SJCRH30 (cell line): ENCODE measurements around the gene SMAP1. TPM values are rescaled to one million over a fixed set of nuclear protein-coding genes. Genes with fewer than 3 reads are reported as not detected.

Experiments used
- DNase-seq, 2 experiments: peaks; one replicate each; pipeline ENCODE4 v3.0.0-alpha.2; 2015 to 2020
- H3K27ac ChIP-seq: fragments of 250-450 bp; sonication (Bioruptor Pico); 2 replicates; pipeline ENCODE4 v1.5.1; 2020; ENCODE audit warnings: mild to moderate bottlenecking, moderate library complexity
- H3K27me3 ChIP-seq: fragments of 250-450 bp; sonication (Bioruptor Pico); 2 replicates; pipeline ENCODE4 v1.5.1; 2020; ENCODE audit warnings: mild to moderate bottlenecking, moderate library complexity
- H3K36me3 ChIP-seq: fragments of 250-450 bp; sonication (Bioruptor Pico); 2 replicates; pipeline ENCODE4 v1.5.1; 2020; ENCODE audit warnings: mild to moderate bottlenecking, moderate library complexity
- H3K4me1 ChIP-seq: fragments of 250-450 bp; sonication (Bioruptor Pico); 2 replicates; pipeline ENCODE4 v1.5.1; 2020; ENCODE audit warnings: mild to moderate bottlenecking, moderate library complexity
- H3K4me3 ChIP-seq: fragments of 250-450 bp; sonication (Bioruptor Pico); 2 replicates; pipeline ENCODE4 v1.5.1; 2020; ENCODE audit warnings: mild to moderate bottlenecking, moderate library complexity
- H3K9me3 ChIP-seq: fragments of 250-450 bp; sonication (Bioruptor Pico); replicated peaks from 2 replicates; pipeline ENCODE4 v1.5.1; 2020; ENCODE audit warnings: mild to moderate bottlenecking, moderate library complexity
- total RNA-seq: library from RNA; depleted of rRNA; stranded (reverse); fragments of >200 nt; shearing (Covaris generic); gene quantifications from 2 replicates; pipeline ENCODE4 v1.2.3, GENCODE V29; 2014

Gene SMAP1
- total RNA-seq, 1 experiment from 2014 or later: 35.5 TPM

- no peaks in the 10 kb centered on the region for H3K27me3 ChIP-seq
- H3K9me3 ChIP-seq: no peaks in the 10 kb centered on the region; the same call in none of the 2 replicates
- no peak overlapping the region for H3K4me3 ChIP-seq
- H3K27ac ChIP-seq: no peak overlapping the region
- 0 out of 2 replicates have a peak, but pooled peaks cover 3% of the 10 kb centered on the region for H3K36me3 ChIP-seq
- no peak for DNase-seq
- H3K4me1 ChIP-seq: no peaks in the 10 kb centered on the region
These were observed 181.8 kb downstream of the SMAP1 start for GRCh38 chr6:70849348-70850069.

DNA sequence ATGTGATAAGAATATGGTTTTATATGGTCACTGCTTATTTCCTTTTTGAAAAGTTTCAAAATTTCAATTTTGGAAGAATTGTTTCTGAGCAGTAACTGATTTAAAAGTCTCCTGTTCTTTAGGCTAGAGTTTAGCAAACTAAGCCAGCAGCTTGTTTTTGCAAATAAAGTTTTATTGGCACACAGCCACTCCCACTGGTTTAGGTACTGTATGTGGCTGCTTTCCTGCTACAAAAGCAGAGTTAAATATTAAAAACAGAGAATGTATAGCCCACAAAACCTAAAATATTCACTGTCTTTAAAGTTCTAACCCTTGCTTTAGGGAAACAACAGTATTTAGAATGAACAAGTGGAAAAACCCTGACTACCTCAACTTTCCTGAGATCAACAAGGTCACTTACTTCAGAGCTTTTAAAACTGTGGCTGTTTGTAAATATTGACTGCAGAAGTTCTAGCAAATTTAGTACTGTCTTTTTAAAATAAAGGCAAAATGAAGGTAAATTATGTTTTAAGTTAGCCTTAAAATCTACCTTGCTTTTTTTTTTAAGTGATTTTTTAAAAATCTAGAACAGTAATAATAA lies 185.1 kb downstream of the SMAP1 start:
- H3K4me3 ChIP-seq: no peak overlapping the region
- no peak overlapping the region for H3K27ac ChIP-seq
- H3K36me3 ChIP-seq: 0 out of 2 replicates have a peak, but pooled peaks cover 3% of the 10 kb centered on the region
- H3K9me3 ChIP-seq: no peaks in the 10 kb centered on the region; the same call in none of the 2 replicates
- H3K4me1 ChIP-seq: no peaks in the 10 kb centered on the region
- DNase-seq: no peak
- no peaks in the 10 kb centered on the region for H3K27me3 ChIP-seq

GRCh38 chr6:70857387-70858077 lies 189.8 kb downstream of the SMAP1 start:
- Histone ChIP-seq H3K9me3 (no peaks in the 10 kb centered on the region), H3K27me3 (no peaks in the 10 kb centered on the region), H3K27ac (no peak overlapping the region), H3K36me3 (no peaks in the 10 kb centered on the region), H3K4me1 (no peaks in the 10 kb centered on the region), H3K4me3 (no peak overlapping the region)
- DNase-seq: no peak

DNA sequence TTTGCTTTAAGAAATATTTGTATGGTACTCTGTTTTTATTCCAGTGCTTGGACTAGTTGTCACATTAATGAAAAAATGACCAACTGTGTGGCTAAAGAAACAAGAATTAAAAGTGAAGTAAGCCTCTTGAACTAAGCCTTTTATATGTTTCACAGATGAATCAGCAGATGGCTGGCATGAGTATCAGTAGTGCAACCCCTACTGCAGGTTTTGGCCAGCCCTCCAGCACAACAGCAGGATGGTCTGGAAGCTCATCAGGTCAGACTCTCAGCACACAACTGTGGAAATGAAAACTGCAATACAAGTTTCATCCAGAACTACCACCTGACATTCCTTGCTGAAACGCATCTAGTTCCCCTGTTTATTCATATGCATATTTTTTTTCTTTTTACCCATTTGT lies 192.4 kb downstream of the SMAP1 start:
- Histone ChIP-seq H3K27ac (no peak overlapping the region), H3K4me3 (no peak overlapping the region), H3K4me1 (no peaks in the 10 kb centered on the region), H3K27me3 (no peaks in the 10 kb centered on the region), H3K9me3 (no peaks in the 10 kb centered on the region), H3K36me3 (no peaks in the 10 kb centered on the region)
- no peak for DNase-seq

GRCh38 chr6:70860920-70861319 lies 193.2 kb downstream of the SMAP1 start:
- no peaks in the 10 kb centered on the region for H3K4me1 ChIP-seq
- H3K27me3 ChIP-seq: no peaks in the 10 kb centered on the region
- no peaks in the 10 kb centered on the region for H3K9me3 ChIP-seq
- H3K4me3 ChIP-seq: no peak overlapping the region
- DNase-seq: no peak
- H3K36me3 ChIP-seq: no peaks in the 10 kb centered on the region
- no peak overlapping the region for H3K27ac ChIP-seq

- Histone ChIP-seq H3K27me3 (no peaks in the 10 kb centered on the region), H3K4me1 (no peaks in the 10 kb centered on the region), H3K9me3 (no peaks in the 10 kb centered on the region), H3K27ac (no peak overlapping the region), H3K36me3 (no peaks in the 10 kb centered on the region), H3K4me3 (no peak overlapping the region)
- no peak for DNase-seq
These were observed 195.7 kb downstream of the SMAP1 start for GRCh38 chr6:70863343-70863742.

- Histone ChIP-seq H3K36me3 (no peaks in the 10 kb centered on the region), H3K27ac (no peak overlapping the region), H3K27me3 (no peaks in the 10 kb centered on the region), H3K4me1 (no peaks in the 10 kb centered on the region), H3K9me3 (no peaks in the 10 kb centered on the region), H3K4me3 (no peak overlapping the region)
- DNase-seq: no peak
These were observed 196.7 kb downstream of the SMAP1 start for GRCh38 chr6:70864401-70864800.

DNA sequence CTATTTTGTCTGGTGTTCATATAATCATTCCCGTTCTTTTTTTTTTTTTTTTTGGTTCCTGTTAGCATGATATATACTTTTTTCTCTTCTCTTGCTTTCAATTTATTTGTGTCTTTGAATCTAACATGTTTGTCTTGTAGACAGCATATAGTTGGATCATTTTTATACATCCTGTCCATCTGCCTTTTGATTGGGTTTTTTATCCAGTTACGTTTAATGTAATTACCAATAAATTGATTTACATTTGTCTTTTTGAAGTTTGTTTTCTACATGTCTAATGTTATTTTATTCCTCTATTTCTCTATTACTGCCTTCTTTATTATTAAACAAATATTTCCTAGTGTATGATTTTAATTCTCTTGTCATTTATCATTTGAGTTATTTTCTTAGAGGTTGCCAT lies 204.8 kb downstream of the SMAP1 start:
- H3K4me3 ChIP-seq: no peak overlapping the region

GRCh38 chr6:70874181-70874913 lies 206.7 kb downstream of the SMAP1 start:
- Histone ChIP-seq H3K9me3 (no peaks in the 10 kb centered on the region; the same call in 1 of the 2 replicates), H3K4me1 (no peaks in the 10 kb centered on the region), H3K4me3 (no peak overlapping the region), H3K36me3 (no peaks in the 10 kb centered on the region; the same call in 1 of the 2 replicates), H3K27me3 (no peaks in the 10 kb centered on the region), H3K27ac (no peak overlapping the region)
- DNase-seq: no peak

More for the DNA sequence above, 204.8 kb downstream of the SMAP1 start:
- Histone ChIP-seq H3K4me1 (no peaks in the 10 kb centered on the region), H3K27me3 (no peaks in the 10 kb centered on the region), H3K27ac (no peak overlapping the region), H3K36me3 (no peaks in the 10 kb centered on the region), H3K9me3 (no peaks in the 10 kb centered on the region)
- DNase-seq: no peak

GRCh38 chr6:70879496-70879895 lies 211.8 kb downstream of the SMAP1 start:
- DNase-seq: no peak
- Histone ChIP-seq H3K27me3 (no peaks in the 10 kb centered on the region), H3K9me3 (no peaks in the 10 kb centered on the region; the same call in 1 of the 2 replicates), H3K36me3 (no peaks in the 10 kb centered on the region; the same call in 1 of the 2 replicates), H3K27ac (no peak overlapping the region), H3K4me3 (no peak overlapping the region), H3K4me1 (no peaks in the 10 kb centered on the region)

- peak; percentile 72 to 88 for DNase-seq
These were observed 216.6 kb downstream of the SMAP1 start for GRCh38 chr6:70884074-70884983.

DNA sequence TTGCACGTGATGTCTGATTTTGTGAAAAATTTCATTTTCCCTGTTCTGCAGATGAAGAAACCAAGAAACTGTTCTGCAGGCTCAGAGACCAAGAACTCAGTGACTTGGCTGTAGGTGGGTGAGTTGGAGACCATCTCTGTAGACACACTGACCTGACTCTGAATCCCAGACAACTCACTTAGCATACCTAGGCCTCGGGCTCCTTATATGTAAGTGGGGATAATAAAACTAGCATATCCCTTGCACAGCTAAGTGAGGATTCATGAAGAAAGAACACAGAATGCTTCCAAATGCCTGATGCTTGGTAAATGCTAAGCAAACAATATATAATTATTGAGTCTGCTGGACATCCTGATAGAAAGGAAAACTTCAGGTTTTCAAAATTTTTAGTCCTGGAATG lies 218.4 kb downstream of the SMAP1 start:
- H3K36me3 ChIP-seq: no peaks in the 10 kb centered on the region
- H3K4me1 ChIP-seq: peaks cover 10% of the 10 kb centered on the region
- H3K27ac ChIP-seq: no peak overlapping the region
- no peaks in the 10 kb centered on the region for H3K9me3 ChIP-seq
- no peak for DNase-seq
- no peaks in the 10 kb centered on the region for H3K27me3 ChIP-seq
- H3K4me3 ChIP-seq: no peak overlapping the region

More at GRCh38 chr6:70884074-70884983, 216.6 kb downstream of the SMAP1 start:
- no peaks in the 10 kb centered on the region for H3K36me3 ChIP-seq
- no peak overlapping the region for H3K27ac ChIP-seq
- H3K4me3 ChIP-seq: 0 out of 2 replicates have a peak overlapping the region, but pooled peaks have one; percentile 7
- peaks cover 10% of the 10 kb centered on the region for H3K4me1 ChIP-seq
- H3K27me3 ChIP-seq: no peaks in the 10 kb centered on the region
- H3K9me3 ChIP-seq: no peaks in the 10 kb centered on the region

DNA sequence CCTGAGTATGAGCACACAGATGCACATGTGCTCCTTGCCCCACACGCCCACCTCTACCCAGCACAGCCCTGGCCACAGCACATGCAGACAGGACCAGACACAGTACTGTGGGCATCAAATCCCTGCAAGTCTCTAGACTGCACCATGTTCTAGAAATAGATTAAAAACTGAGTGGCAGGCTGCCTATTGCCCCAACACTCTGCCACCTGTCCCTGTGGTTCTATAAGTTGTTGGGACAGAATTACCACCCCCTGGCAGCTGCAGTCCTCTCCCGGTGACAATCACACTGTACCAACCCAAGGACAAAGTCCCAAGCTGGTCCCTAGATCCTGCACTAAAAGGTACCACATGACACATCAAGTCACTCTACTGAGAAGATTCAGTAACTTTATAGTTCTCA lies 219.0 kb downstream of the SMAP1 start:
- Histone ChIP-seq H3K4me3 (no peak overlapping the region), H3K9me3 (no peaks in the 10 kb centered on the region), H3K4me1 (peaks cover 10% of the 10 kb centered on the region), H3K27ac (no peak overlapping the region), H3K27me3 (no peaks in the 10 kb centered on the region), H3K36me3 (no peaks in the 10 kb centered on the region)
- DNase-seq: peak; percentile 41 to 70

- DNase-seq: peak; percentile 26 to 58
- 0 out of 2 replicates have a peak, but pooled peaks cover 3% of the 10 kb centered on the region for H3K27me3 ChIP-seq
- no peaks in the 10 kb centered on the region for H3K9me3 ChIP-seq
- no peak overlapping the region for H3K27ac ChIP-seq
- H3K4me1 ChIP-seq: peaks cover 10% of the 10 kb centered on the region
- H3K4me3 ChIP-seq: no peak overlapping the region
- H3K36me3 ChIP-seq: no peaks in the 10 kb centered on the region
These were observed 221.6 kb downstream of the SMAP1 start for GRCh38 chr6:70889270-70889669.
